ENCODE results near the gene NPIPB9.
"Not testable (repeated sequence)": the region's sequence is repeated elsewhere in the genome, so short reads cannot be mapped to it uniquely, and the experiment has no call there.

GRCh38 chr16:28746618-28747350, 4.8 kb upstream of the NPIPB9 start:
- TF ChIP-seq POLR2A (IDR thresholded peaks at IDR 0.05; ENCODE audit: extremely low read depth, insufficient read length); CTCF (IDR thresholded peaks at IDR 0.05; ENCODE audit: low read depth, low read length); MAX (IDR thresholded peaks at IDR 0.05; ENCODE audit: low read depth, low read length); MYC (IDR thresholded peaks at IDR 0.05; ENCODE audit: low read depth, low read length): not testable (repeated sequence)
